Limb (tissue), 2 donors: ENCODE measurements around the gene TMPRSS3.
"Not testable (repeated sequence)": the region's sequence is repeated elsewhere in the genome, so short reads cannot be mapped to it uniquely, and the experiment has no call there.

Experiments
- DNase-seq, 2 donors: peaks; one replicate each; pipeline ENCODE4 v3.0.0-alpha.2; 2016; ENCODE audit errors: extremely low spot score in 2 of 2

TMPRSS3 gene

DNA sequence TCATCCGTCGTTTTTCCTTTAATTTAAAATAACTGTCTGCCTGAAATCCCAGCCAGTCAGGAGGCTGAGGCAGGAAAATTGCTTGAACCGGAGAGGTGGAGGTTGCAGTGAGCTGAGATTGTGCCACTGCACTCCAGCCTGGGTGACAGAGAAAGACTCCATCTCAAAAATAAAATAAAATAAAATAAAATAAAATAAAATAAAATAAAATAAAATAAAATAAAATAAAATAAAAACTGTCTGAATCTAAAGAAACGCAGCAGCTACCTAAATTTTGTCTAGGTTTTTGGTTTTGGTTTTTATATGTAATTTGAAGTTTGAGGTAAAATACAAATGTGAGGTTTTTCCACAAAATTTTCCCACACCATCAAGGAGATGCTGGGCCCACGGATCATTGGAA is 12.9 kb upstream of the TMPRSS3 start:
- not testable (repeated sequence) for DNase-seq

DNA sequence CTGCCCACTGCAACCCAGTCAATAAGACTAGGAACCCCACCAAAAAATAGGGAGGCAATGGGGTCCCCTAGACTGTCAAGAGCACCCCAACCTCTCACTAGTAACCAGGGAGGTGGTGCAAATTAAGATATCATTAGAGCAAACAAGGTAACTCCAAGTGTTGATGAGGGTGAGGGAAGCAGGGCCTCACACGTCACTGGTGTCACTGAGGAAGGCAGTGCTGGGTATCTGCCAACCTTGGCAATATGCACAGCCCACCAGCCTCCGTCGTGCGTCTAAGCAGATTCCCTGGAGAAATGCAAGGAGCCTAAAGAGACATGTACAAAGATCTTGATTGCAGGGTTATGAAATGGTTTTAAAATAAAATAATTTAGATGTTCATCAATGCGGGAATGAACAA is 11.6 kb upstream of the TMPRSS3 start:
- DNase-seq = no peak

DNA sequence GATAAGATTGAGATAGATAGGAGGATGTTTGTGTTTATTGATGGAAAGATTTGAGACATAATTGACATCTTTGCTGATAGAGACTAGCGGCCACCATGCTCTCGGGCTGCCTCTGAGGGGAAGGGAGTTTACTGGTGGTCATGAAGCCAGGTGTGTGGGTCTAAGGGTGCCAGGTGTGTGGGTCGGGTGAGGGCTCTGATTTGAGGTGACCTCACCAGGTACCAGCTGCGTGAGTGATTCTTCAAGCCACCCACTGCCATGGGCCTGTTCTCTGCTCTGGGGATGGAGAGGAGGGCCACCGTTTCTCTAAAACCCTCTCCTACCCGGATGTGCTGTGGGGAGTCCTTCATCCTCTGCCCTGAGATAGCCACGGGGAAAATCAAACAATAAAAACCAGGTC is 11.0 kb upstream of the TMPRSS3 start:
- DNase-seq = no peak

DNA sequence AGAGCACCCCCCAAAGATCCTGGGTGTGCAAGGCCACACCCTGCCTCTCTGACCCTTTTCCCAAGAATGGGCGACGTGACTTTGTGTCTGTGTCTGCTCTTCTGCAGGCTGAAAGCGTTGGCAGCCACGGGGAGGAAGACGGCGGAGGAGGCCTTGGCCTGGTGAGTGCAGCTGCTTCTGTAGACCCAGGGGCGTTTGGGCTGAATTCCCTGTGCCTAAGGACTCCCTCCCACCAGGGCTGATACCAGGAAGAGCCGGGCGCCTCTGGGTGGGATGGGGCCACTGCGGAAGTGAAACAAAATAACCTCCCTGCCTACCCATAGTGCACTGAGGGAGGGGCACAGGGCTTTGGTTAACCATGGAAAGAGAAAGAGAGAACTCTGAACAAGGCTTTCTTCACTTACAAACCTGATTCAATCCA is 10.4 kb upstream of the TMPRSS3 start:
- no peak for DNase-seq

DNA sequence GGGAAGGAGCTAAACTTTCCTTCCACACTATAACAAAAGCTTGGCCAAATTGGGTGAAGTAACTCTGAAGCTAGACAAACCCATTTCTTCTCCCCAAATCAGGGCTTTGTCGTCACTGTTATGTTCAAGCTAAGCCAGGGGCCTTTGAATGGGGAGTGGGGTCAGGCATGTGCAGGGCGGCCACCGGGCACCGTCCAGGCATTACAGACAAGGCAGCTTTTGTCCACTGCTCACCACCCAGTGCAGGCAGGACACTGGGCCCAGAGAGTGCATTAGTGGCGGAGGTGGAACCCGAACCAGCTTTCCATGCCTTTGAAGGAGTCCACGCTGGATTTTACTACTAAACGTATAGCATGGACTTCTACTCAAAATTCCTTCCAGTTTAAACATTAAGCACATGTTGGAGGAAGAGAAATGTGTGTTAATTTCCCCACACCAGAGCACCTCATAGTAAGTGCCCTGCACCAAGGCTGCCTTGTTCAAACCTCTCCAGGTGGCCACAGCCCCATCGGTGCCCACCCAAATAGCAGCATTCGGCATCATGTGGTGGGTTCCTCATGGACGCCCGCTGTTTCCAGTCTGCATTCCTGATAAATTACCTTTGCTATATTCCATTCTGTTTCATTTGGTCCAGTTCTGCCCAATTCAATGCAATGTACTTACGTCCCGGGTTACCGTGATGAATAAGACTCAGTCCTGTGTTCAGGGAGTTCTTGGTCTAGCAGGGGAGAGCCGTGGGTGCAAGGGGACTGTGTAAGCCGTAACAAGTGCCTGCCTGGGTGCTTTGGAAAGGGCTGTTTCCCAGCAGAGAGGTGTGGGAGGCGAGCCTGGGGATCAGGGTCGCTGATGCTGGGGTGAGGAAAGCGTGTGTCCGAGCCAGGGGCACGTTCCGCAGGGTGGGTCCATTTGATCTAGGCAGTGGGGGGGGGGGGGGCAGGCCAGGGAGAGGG is 9.5 kb upstream of the TMPRSS3 start:
- no peak for DNase-seq

DNA sequence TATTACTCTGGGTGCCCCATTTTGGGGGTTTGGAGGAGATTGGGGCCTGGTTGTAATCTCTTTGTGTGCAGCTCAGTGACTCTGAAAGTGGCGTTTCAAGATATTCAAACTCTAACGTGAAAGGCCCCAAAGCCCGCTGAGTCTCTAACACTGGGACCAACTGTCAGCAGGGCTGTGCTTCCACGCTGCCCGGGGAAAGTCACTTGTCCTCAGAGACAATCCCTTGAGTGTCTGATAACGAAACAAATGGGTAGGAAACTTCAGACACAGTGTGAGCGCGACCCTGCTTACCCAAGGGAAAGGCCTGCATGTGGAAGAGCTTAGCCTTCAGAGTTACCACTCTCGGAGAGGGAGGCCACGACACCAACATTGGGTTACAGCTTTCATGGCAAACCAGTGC is 8.7 kb upstream of the TMPRSS3 start:
- no peak for DNase-seq

DNA sequence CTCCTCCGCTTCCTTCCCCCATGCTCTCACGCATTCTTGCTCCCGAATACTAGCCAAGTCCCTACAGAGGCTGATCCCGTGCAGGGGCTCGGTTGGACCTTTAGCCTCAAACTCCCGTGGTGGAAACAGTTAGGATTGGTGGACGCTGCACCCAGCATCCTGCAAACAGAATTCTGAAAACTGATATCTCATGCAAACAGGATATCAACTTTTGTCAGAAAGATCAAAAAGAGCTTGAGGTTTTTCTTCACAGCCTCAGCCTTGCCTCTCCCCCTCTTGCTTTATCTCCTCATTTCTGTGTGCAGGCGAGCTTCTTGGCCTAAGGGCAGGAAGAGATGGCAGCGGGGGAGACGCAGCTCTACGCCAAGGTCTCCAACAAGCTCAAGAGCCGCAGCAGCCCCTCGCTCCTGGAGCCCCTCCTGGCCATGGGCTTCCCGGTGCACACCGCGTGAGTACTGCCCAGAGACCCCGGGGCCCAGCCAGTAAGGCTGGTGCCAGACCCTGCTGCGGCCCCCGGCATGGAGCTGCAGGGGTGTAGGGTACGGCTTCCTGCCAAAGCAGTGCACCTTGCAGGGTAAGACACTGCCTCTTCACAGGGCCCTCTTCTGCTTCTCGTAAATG is 7.9 kb upstream of the TMPRSS3 start, which contains the start of gene UBASH3A:
TSS of gene UBASH3A (plus strand) at position 292 of the 621 bp plus-strand sequence. CDS start at position 336, 44 bp downstream.
- no peak for DNase-seq

DNA sequence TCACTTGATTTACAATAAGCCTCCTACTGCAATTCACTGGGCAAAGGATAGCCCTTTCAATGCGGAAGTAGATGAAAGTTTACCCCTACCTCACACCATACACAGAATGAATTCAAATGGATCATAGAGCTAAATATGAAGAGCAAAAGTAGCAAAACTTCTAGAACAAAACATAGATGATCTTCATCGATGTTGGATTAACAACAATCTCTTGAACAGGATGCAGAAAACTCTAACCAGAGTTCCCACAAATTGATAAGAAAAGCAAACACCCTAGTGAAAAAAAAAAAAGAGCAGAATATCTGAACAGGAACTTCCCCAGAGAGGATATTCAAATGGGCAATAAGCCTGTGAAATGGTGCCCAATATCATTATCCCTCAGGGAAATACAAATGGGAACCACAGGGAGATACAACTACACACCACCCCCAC is 6.0 kb upstream of the TMPRSS3 start:
- DNase-seq = no peak

DNA sequence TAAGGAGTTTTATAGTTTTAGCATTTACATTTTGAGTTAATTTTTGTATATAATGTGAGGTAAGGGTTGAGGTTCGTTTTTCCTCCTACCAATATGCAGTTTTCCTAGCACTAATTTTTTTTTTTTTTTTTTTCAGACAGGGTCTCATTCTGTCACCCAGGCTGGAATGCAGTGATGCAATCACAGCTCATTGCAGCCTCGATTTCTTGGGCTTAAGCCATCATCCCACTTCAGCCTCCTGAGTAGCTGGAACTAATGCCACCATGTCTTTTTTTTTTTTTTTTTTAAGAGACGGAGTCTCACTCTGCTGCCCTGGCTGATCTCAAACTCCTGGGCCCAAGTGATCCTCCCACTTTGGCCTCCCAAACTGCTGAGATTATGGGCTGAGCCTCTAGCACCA is 5.3 kb upstream of the TMPRSS3 start:
- DNase-seq = no peak

DNA sequence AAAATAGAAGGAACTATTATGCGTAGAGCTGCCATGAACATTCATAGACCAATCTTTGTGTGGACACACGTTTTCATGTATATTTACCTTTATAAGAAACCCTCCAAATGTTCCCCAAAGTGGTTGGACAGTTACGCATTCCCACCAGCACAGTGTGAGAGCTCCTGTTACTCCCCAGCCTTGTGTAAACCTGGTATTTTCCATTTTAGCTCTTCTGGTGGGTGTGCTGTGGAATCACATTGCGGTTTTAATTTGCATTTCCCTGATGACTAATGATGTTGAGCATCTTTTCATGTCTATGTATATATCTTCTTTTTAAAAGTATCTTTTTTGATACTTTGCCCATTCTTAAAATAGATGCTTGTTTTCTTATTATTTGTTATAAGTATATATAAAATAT is 4.7 kb upstream of the TMPRSS3 start:
- DNase-seq = no peak

DNA sequence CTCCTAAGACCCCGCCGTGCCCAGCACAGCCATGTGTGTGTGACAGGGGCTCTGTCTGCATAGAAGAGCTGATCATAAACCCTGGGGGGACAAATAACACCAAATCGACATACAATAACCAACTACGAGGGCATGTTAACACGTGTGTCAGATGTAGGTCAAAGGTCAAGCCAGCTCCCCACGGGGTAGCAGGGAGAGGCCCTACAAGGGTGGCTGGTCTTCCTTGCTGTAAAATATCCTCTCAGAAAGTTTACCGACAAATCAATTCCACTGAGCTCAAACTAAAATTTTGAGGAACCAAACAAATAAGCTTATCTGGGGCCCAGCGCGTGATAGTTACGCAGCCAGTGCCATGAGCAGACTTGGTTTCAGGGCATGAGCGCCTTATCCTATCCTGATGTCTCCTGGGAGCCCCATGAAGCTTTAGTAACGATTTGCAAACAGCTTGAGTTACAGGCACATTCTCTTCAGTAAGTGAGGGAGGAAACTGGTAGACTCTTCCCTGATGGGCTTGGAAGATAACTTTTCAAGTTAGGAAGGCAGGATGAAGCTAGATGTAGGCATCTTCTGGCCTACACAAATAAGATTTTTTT is 2.7 kb upstream of the TMPRSS3 start:
- no peak for DNase-seq

DNA sequence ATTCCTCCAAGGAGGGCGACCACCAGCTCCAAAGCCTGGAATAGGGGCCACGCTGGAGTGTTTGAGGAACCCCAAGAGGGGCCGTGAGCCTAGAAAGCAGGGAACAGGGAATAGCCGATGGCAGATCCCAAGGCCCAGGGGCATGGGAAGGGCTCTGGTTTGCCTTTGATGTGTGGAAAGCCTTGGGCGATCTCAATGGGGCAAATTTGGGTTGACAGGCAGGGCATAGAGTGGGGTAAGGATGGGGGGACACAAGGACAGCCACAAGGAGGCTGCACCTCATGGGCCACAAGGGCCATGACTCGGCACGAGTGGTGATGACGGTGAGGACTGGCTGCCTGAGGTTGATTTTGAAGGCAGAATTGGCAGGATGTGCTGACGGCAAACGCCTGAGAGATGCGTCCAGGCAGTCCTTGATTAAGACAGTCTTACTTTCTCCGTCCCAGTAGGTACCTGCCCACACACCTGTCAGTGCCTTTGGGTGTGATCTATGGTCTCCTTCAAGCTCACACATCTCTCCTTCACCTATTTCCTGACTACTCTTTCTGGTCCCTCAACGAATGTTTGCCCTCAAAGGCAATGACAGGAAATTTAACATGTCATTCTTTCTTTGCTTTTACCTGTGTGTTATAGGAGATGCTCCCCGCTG is 2.0 kb upstream of the TMPRSS3 start:
- no peak for DNase-seq

DNA sequence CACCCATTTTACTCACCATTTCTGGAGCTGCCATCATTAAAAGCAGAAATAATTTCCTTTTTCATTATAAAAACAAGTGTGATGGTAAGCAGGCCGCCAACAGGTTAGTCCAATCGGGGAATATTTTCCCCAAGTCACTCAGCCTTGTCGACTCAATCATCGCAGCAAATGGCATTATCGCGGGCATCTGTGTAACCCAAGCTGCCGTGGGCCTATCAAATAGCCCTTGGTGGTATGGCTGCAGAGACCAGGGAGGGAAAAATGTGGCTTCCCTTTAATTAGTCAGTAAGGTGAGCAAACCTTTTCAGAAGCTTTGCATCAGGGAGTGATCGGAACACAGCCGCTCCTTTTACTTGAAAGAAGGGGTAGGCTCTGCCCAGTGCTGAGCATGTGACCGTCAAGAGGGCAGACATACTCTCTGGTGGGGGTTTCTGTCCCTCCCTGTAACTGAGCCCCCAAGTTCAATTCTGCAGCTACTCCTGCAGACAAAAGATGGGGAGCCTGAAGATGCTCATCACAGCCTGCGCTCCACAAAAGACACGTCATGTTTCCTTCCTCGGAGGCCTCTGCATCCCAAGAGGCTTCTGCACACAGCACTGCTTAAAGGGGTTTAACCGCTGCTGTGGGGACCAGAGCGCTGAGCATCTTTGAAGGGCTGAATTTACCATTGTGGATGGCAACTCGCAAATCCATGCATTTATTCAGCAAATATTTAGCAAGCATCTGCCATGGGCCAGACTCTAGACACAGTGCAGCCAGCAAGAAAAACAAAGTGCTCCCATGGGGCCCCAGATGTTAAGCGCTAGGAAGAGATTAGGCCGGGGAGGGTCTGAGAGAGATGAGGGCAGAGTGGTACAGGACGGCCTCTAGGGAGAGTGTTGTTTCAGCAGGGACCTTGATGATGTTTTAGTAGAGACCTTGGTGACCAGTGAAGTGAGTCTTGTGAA is 1.2 kb upstream of the TMPRSS3 start:
- DNase-seq = no peak

DNA sequence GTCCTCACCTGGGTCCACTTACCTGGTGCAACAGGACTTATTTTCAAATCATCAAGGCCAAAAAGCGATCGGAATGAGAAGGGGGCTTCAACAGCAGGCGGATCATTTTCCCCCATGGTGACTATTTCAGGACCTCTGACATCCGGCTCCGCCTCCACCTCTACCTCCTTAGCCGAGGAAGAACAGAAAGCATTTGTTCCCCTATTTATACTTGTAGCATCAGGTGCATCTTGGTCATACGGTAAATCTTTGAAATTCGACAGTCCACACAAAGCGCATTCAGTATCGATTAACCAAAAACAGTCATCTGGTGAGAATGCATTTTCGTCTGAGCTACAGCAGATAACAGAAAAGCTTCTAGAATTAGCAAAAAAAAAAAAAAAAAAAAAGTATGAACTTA is 550 bp downstream of the TMPRSS3 start:
- no peak for DNase-seq

DNA sequence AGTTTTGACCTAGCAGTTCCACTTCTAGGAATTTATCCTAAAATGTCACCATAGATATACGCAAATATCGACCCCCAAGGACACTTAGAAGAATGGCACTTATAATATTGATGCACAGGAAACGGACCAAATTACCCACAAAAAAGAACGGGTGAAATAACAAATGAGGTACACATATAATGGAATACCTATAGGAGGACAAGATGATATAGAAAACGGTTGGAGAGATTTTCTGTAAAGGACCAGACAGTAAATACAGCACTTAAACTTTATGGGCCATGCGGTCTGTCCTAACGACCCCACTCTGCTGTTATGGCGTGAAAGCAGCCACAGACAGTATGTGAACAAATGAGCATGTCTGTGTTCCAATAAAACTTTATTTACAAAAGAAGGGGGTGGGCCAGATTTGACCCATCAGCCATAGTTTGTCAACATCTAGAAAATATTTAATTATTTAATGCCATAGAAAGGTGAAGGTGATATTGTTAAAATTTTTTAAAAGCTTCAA is 2.4 kb downstream of the TMPRSS3 start:
- no peak for DNase-seq

DNA sequence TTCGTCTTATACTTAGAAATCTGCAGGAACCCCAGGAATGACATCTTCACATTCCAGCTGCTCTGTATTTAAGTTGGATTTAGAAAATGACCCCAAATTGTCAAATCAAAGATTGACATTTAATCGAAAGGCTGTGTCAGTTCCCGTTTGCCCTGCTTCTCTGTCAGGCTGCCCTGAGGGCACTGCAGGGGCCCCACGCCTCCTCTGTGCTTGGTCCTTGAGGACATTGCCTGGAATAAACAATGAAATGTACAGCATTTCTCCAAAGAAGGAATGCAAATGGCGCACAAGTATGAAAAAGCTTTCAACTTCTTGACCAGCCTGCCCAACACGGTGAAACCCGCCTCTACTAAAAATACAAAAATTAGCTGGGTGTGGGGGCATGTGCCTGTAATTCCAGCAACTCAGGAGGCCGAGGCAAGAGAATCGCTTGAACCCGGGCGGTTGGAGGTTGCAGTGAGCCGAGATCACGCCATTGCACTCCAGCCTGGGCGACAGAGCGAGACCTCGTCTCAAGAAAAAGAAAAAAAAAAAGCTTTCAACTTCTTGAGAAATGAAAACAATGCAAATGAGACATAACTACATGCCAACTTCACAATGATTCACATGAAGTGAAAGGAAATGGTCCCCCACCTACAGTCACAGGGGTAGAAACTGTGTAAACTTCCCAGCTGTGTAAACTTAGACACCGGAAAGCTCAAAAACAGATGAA is 3.0 kb downstream of the TMPRSS3 start:
- DNase-seq = no peak

DNA sequence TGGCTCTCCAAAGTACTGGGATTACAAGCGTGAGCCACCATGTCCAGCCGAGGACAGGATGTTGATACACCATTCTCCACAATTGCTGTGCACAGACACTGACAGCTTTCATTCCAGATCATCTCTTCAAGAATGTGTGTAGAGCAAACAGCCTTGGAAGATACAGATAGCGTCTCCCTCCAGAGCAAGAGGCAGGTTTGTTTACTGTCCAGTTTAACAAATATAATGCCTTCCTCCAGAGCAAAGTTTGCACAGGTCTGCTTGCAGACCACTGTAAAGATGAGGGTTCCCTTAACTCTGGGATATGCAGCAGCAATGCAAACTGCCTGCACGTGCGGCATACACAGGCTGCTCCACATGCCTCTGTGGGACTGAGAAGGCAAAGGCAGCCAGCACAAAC is 4.6 kb downstream of the TMPRSS3 start:
- DNase-seq = no peak

DNA sequence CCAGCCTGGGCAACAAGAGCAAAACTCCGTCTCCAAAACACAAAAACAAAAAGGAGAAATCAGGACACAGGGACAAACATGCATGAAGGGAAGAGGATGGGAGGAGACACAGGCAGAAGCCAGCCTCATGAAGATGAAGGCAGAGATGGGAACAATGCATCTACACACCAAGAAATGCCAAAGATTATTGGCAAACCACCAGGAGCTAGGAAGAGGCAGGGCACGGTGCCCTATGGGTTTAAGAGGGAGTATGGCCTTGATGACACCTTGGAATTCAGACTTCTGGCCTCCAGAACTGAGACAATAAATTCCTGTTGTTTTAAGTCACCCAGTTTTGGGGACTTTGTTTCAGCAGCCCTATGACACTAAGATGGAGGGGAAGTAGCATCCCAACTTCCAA is 5.2 kb downstream of the TMPRSS3 start:
- no peak for DNase-seq

DNA sequence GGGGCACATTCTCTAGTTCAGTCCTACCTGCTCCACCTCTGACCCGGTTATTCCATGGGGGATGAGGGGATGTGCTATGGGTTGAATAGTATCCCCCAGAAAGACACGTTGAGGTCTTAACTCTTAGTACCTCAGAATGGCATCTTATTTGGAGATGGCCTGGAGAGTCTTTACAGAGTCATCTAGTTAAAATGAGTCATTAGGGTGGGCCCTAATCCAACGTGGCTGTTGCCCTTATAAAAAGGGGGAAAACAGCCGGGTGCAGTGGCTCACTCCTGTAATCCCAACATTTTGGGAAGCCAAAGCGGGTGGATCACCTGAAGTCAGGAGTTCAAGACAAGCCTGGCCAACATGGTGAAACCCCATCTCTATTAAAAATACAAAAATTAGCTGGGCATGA is 5.7 kb downstream of the TMPRSS3 start:
- no peak for DNase-seq

DNA sequence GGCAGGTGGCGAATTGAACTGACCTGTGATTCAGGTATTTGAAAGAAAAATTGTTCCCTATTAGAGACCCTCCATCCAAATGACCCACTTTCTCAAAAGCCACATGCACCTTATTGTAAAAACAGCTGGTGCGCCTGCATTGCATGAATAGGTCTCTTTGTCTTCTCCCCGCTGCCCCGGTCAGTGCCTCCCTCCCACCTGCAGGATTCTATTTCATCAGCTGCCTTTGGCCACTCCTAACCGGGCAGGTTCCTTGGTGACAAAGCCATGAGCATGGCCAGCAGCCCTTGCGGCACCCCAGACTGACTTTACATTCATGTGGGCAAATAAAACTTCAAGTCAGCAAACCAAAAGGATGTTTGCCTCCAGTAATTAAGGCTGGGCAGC is 6.4 kb downstream of the TMPRSS3 start:
- DNase-seq = no peak
